Esophagus (tissue), 2 donors: ENCODE results near the gene GMDS. TPM values are rescaled to one million over a fixed set of nuclear protein-coding genes. Genes with fewer than 3 reads are reported as not detected.

Experiments used
- H3K27ac ChIP-seq, 2 donors: one replicate each; pipeline ENCODE4 v1.5.1; 2013; ENCODE audit warnings: low read depth in 2 of 2, mild to moderate bottlenecking in 2 of 2, inconsistent platforms in 1 of 2, low read length in 1 of 2, moderate library complexity in 1 of 2
- H3K27me3 ChIP-seq, 2 donors: one replicate each; pipeline ENCODE4 v1.6.1; 2013; ENCODE audit warnings: low read length in 2 of 2, control low read depth in 1 of 2, mild to moderate bottlenecking in 1 of 2; ENCODE audit not compliant: insufficient read depth in 2 of 2, control insufficient read depth in 1 of 2
- H3K36me3 ChIP-seq, 2 donors: one replicate each; pipeline ENCODE4 v1.6.1; 2013; ENCODE audit warnings: low read length in 1 of 2; ENCODE audit not compliant: control insufficient read depth in 2 of 2, insufficient read depth in 2 of 2
- H3K4me1 ChIP-seq, 2 donors: one replicate each; pipeline ENCODE4 v1.6.1; 2013; ENCODE audit warnings: low read length in 1 of 2; ENCODE audit not compliant: control insufficient read depth in 2 of 2, insufficient read depth in 2 of 2
- H3K4me3 ChIP-seq, 2 donors: one replicate each; pipeline ENCODE4 v1.5.1; 2013; ENCODE audit warnings: low read length in 2 of 2, mild to moderate bottlenecking in 2 of 2, low read depth in 1 of 2, moderate library complexity in 1 of 2
- H3K9me3 ChIP-seq, 2 donors: one replicate each; pipeline ENCODE4 v1.6.1; 2013; ENCODE audit warnings: mild to moderate bottlenecking in 2 of 2, low read depth in 1 of 2, low read length in 1 of 2, moderate library complexity in 1 of 2; ENCODE audit not compliant: control insufficient read depth in 2 of 2, insufficient read depth in 1 of 2
- WGBS, 2 donors: extraction: QIAGEN DNeasy Blood & Tissue Kit; methylation state at CpG; one replicate each; pipeline ENCODE4 v1.1.7; 2013; 5-methylcytosine and 5-hydroxymethylcytosine counted together
- polyA plus RNA-seq, 2 donors: library from polyadenylated mRNA; stranded (reverse); fragments of 200-250 nt; gene quantifications; one replicate each; pipeline ENCODE4 v1.2.3, GENCODE V29; 2013
- donor health status: healthy with polysubstance abuse.
- donor health status: Bipolar disorder and iron deficiency.

GMDS gene
- polyA plus RNA-seq, 2 donors = 42.4 to 54.5 TPM

GRCh38 chr6:2263896-2264295, 18.5 kb upstream of the GMDS start:
- H3K4me3 ChIP-seq = no peak overlapping the region
- H3K27me3 ChIP-seq = no peaks in the 10 kb centered on the region
- 92 to 96% methylated on average over 1 of the region's 1 CpG for WGBS, 2 donors
- H3K36me3 ChIP-seq = peaks cover 3% of the 10 kb centered on the region in 2 donors
- H3K4me1 ChIP-seq = no peaks in the 10 kb centered on the region
- no peaks in the 10 kb centered on the region for H3K9me3 ChIP-seq
- no peak overlapping the region for H3K27ac ChIP-seq

GRCh38 chr6:2259574-2259973, 14.2 kb upstream of the GMDS start:
- Histone ChIP-seq H3K4me3 (no peak overlapping the region), H3K9me3 (peaks cover 0 to 7% of the 10 kb centered on the region in 2 donors), H3K4me1 (no peaks in the 10 kb centered on the region), H3K27me3 (no peaks in the 10 kb centered on the region), H3K27ac (no peak overlapping the region), H3K36me3 (peaks cover 0 to 4% of the 10 kb centered on the region in 2 donors)
- 81 to 82% methylated on average over 5 of the region's 5 CpGs for WGBS, 2 donors

GRCh38 chr6:2259002-2259494, 13.6 kb upstream of the GMDS start:
- Histone ChIP-seq H3K27ac (no peak overlapping the region), H3K4me3 (no peak overlapping the region), H3K36me3 (peaks cover 0 to 6% of the 10 kb centered on the region in 2 donors), H3K27me3 (no peaks in the 10 kb centered on the region), H3K9me3 (peaks cover 0 to 7% of the 10 kb centered on the region in 2 donors), H3K4me1 (no peaks in the 10 kb centered on the region)
- WGBS, 2 donors = 45 to 48% methylated on average over 4 of the region's 4 CpGs

DNA sequence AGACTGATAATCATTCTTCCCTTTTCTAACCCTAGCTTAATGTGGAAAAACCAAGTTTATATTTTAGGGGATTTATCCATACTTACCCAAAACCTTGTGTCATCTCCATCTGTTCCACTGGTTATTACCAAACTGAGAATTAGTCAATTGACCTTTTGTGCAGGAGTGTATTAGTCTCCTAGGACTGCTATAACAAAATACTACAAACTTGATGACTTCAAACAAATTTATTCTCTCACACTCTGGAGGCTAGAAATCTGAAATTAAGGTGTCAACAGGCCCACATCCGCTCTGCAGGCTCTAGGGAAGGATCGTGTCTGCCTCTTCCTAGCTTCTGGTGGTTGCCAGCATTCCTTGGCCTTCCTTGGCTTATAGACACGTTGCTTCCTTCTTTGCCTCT, 12.7 kb upstream of the GMDS start:
- Histone ChIP-seq H3K27me3 (no peaks in the 10 kb centered on the region), H3K9me3 (peaks cover 0 to 7% of the 10 kb centered on the region in 2 donors), H3K4me1 (no peaks in the 10 kb centered on the region), H3K4me3 (no peak overlapping the region), H3K36me3 (peaks cover 0 to 6% of the 10 kb centered on the region in 2 donors), H3K27ac (no peak overlapping the region)
- 89 to 91% methylated on average over 3 of the region's 3 CpGs for WGBS, 2 donors

DNA sequence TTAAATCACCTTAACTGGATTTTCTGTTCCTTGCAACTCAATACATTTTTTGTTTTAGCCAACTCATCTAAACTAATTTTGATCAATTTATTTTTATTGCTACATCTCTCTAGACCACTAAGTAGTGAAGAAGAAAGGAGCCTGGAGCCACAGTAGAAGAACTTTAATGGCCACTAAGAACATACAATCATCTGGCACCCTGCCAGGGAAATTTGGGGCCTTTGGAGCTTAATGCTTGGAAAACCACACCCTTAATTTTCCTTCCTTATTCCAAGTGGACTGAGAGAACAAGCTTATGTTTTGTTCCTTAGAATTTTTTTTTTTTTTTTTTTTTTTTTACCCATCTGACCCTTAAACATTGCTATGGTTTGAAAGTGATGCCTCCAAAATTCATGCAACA, 12.0 kb upstream of the GMDS start:
- Histone ChIP-seq H3K27ac (no peak overlapping the region), H3K27me3 (no peaks in the 10 kb centered on the region), H3K4me1 (no peaks in the 10 kb centered on the region), H3K36me3 (peaks cover 0 to 6% of the 10 kb centered on the region in 2 donors), H3K4me3 (no peak overlapping the region), H3K9me3 (peaks cover 0 to 7% of the 10 kb centered on the region in 2 donors)

GRCh38 chr6:2254747-2255146, 9.3 kb upstream of the GMDS start:
- Histone ChIP-seq H3K27me3 (no peaks in the 10 kb centered on the region), H3K36me3 (peaks cover 0 to 6% of the 10 kb centered on the region in 2 donors), H3K9me3 (peaks cover 0 to 7% of the 10 kb centered on the region in 2 donors), H3K27ac (no peak overlapping the region), H3K4me3 (no peak overlapping the region), H3K4me1 (no peaks in the 10 kb centered on the region)
- WGBS, 2 donors = 94 to 97% methylated on average over 3 of the region's 3 CpGs

GRCh38 chr6:2249126-2249525, 3.7 kb upstream of the GMDS start:
- Histone ChIP-seq H3K36me3 (no peaks in the 10 kb centered on the region), H3K27me3 (no peaks in the 10 kb centered on the region), H3K9me3 (no peaks in the 10 kb centered on the region), H3K4me1 (peaks cover 0 to 3% of the 10 kb centered on the region in 2 donors), H3K27ac (no peak overlapping the region), H3K4me3 (no peak overlapping the region)
- 94 to 95% methylated on average over 7 of the region's 7 CpGs for WGBS, 2 donors

DNA sequence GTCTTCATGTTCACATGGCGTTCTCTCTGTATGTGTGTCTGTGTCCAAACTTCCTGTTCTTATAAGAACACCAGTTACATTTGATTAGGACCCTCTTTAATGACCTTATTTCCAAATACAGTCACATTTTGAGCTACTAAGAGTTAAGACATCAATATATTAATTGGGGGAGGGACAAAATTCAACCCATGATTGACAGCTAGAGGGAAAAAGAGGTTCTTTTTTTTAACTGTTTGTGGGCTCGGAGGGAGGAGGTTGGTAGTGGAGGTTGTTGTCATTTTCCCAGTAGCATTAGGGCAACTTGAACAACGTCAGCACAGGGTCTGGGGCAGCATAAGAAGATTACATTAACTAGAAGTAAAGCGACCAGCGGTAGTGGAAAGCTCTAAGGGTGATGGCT, 2.3 kb upstream of the GMDS start:
- Histone ChIP-seq H3K27ac (no peak overlapping the region), H3K4me1 (peaks cover 0 to 3% of the 10 kb centered on the region in 2 donors), H3K27me3 (no peaks in the 10 kb centered on the region), H3K4me3 (no peak overlapping the region), H3K36me3 (no peaks in the 10 kb centered on the region), H3K9me3 (no peaks in the 10 kb centered on the region)
- WGBS, 2 donors = 88 to 93% methylated on average over 5 of the region's 5 CpGs

DNA sequence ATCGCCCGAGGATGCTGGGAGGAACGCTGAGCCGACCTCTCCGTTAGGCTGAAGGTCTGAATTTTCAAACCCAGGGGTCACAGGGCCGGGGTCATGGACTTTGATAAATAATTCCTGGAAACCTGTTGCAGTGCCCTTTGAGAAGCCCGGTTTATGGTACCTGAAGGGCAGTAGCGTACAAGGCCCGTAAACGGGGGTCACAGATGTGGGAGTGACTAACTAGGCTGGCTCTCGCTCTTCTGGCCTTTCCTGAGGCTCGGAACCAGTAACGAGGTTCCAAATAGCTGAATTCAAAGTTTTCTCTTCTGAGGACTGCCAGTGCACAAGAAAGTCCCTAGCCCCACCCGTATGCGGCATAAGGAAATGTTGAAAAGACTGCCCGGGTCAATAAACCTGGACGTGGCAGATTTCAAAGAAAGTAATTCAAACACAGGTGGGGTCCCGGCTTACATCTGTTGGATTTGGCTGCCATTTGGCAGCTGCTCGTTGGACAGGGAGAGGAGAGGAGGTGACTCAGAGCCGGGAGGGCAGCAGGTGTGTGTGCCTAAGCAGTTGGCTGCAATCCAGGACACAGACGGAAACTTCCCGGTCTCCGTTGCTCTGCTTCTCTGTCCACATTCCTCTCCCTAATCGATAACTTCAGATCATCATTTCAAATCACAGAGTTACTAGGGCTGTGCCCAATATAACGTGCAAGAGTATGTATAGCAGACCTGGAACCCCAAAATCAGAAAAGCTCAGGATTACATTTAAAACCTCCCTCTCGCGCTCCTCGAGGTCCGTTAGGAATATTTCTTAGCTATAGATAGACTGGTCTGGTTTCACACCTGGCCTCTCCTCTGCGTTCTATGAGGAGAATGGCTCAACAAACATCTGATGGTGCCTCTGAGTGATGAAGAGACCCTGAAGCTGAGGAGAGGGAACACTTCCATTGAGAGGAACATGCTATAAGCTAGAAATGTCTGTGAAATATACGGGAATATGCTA, 765 bp upstream of the GMDS start:
- Histone ChIP-seq H3K4me3 (peak overlapping the region; percentile 78 to 91), H3K4me1 (peaks cover 0 to 3% of the 10 kb centered on the region in 2 donors)
- 12 to 13% methylated on average over 31 of the region's 31 CpGs for WGBS, 2 donors

More for the DNA sequence above, 765 bp upstream of the GMDS start:
- H3K36me3 ChIP-seq = no peaks in the 10 kb centered on the region
- H3K27ac ChIP-seq = peak overlapping the region; percentile 95 to 97
- no peaks in the 10 kb centered on the region for H3K9me3 ChIP-seq
- no peaks in the 10 kb centered on the region for H3K27me3 ChIP-seq
